ENCODE measurements around the gene CENPA. TPM values are rescaled to one million over a fixed set of nuclear protein-coding genes. Genes with fewer than 3 reads are reported as not detected.

Gene CENPA
- polyA plus RNA-seq, 1 experiment, result 9.3 TPM

GRCh38 chr2:26769089-26769761, 16.6 kb upstream of the CENPA start:
- POLR2A ChIA-PET, result interaction anchor here (0.5 to 0.6 kb wide), 2 partner anchors 14 to 15 kb away, joined by 4 read pairs; no protein-coding TSS in a partner anchor
- no peaks in the 10 kb centered on the region; the same call in 1 of the 2 replicates for H3K9me3 ChIP-seq (ENCODE audit: control insufficient read depth, insufficient read depth, low read length)
- CTCF ChIA-PET, result interaction anchor here (0.6 to 1.3 kb wide), 2 partner anchors 117 to 163 kb away, joined by 3 to 6 read pairs; no protein-coding TSS in a partner anchor
- H3K27ac ChIP-seq (ENCODE audit: low read depth, low read length), result no peak overlapping the region
- no peak for TF ChIP-seq CTCF (IDR thresholded peaks at IDR 0.05; ENCODE audit: low read depth, low read length)
- no peak overlapping the region for H3K4me3 ChIP-seq (ENCODE audit: low read depth, low read length)
- no peaks in the 10 kb centered on the region for H3K27me3 ChIP-seq (ENCODE audit: control insufficient read depth, insufficient read depth, low read length)
- no peak for DNase-seq (ENCODE audit: low read depth, low spot score)

- H3K27me3 ChIP-seq (ENCODE audit: control insufficient read depth, insufficient read depth, low read length), result no peaks in the 10 kb centered on the region
- ChIA-PET POLR2A (interaction anchor here (0.5 to 0.6 kb wide), 2 partner anchors 9 to 444 kb away, joined by 3 to 8 read pairs; no protein-coding TSS in a partner anchor), CTCF (interaction anchor here (0.5 to 1.1 kb wide), 5 partner anchors 9 to 411 kb away, joined by 3 to 4 read pairs (median 3); partner anchors contain the start of gene CENPA)
- TF ChIP-seq CTCF (IDR thresholded peaks at IDR 0.05; ENCODE audit: low read depth, low read length), result peak; percentile 50
- no peaks in the 10 kb centered on the region for H3K9me3 ChIP-seq (ENCODE audit: control insufficient read depth, insufficient read depth, low read length)
- H3K27ac ChIP-seq (ENCODE audit: low read depth, low read length), result peak overlapping the region; percentile 52
- H3K4me3 ChIP-seq (ENCODE audit: low read depth, low read length), result no peak overlapping the region
- peak; percentile 61 for DNase-seq (ENCODE audit: low read depth, low spot score)
Measured at GRCh38 chr2:26770986-26771586, 14.8 kb upstream of the CENPA start.

- POLR2A ChIA-PET, result interaction anchor here (0.6 to 0.7 kb wide), 2 partner anchors 14 to 550 kb away, joined by 3 read pairs; no protein-coding TSS in a partner anchor
- H3K27ac ChIP-seq (ENCODE audit: low read depth, low read length), result peak overlapping the region; percentile 39
Measured at GRCh38 chr2:26772064-26773001, 13.5 kb upstream of the CENPA start.

GRCh38 chr2:26776195-26776800, 9.6 kb upstream of the CENPA start:
- TF ChIP-seq CTCF (IDR thresholded peaks at IDR 0.05; ENCODE audit: low read depth, low read length), result no peak
- Histone ChIP-seq H3K4me3 (ENCODE audit: low read depth, low read length) (no peak overlapping the region), H3K27me3 (ENCODE audit: control insufficient read depth, insufficient read depth, low read length) (no peaks in the 10 kb centered on the region), H3K9me3 (ENCODE audit: control insufficient read depth, insufficient read depth, low read length) (no peaks in the 10 kb centered on the region), H3K27ac (ENCODE audit: low read depth, low read length) (no peak overlapping the region)
- no peak for DNase-seq (ENCODE audit: low read depth, low spot score)
- ChIA-PET CTCF (no interaction called here), POLR2A (no interaction called here)

More at GRCh38 chr2:26772064-26773001, 13.5 kb upstream of the CENPA start:
- Histone ChIP-seq H3K27me3 (ENCODE audit: control insufficient read depth, insufficient read depth, low read length) (no peaks in the 10 kb centered on the region), H3K9me3 (ENCODE audit: control insufficient read depth, insufficient read depth, low read length) (no peaks in the 10 kb centered on the region), H3K4me3 (ENCODE audit: low read depth, low read length) (no peak overlapping the region)
- CTCF ChIA-PET, result no interaction called here
- TF ChIP-seq CTCF (IDR thresholded peaks at IDR 0.05; ENCODE audit: low read depth, low read length), result no peak
- no peak for DNase-seq (ENCODE audit: low read depth, low spot score)

All from AG04450 (cell line).